Measurements from ENCODE around the gene TIMM10B.

TIMM10B gene

GRCh38 chr11:6473451-6474412 lies 7.6 kb upstream of the TIMM10B start, which contains the start of gene TRIM3:
TRIM3 (minus strand) TSS chr11:6473941; CDS start chr11:6465695, 8,246 bp downstream.
- peak; percentile 23 for DNase-seq

- no peak for DNase-seq
These were observed 6.9 kb upstream of the TIMM10B start for GRCh38 chr11:6474413-6474792.

- DNase-seq = no peak
These were observed 6.3 kb upstream of the TIMM10B start for GRCh38 chr11:6474806-6475500.

- DNase-seq = peak; percentile 10
These were observed 5.4 kb upstream of the TIMM10B start for GRCh38 chr11:6475936-6476335.

GRCh38 chr11:6476571-6476970 lies 4.7 kb upstream of the TIMM10B start:
- DNase-seq = no peak

- no peak for DNase-seq
These were observed 894 bp upstream of the TIMM10B start for GRCh38 chr11:6480299-6480914.

GRCh38 chr11:6481924-6482275 lies 599 bp downstream of the TIMM10B start:
- DNase-seq = no peak

- no peak for DNase-seq
These were observed 1.1 kb downstream of the TIMM10B start for GRCh38 chr11:6482441-6482840.

GRCh38 chr11:6483015-6483414 lies 1.7 kb downstream of the TIMM10B start:
- DNase-seq = no peak

- DNase-seq = no peak
These were observed 4.4 kb downstream of the TIMM10B start for GRCh38 chr11:6485661-6486060.

GRCh38 chr11:6486256-6486655 lies 5.0 kb downstream of the TIMM10B start:
- no peak for DNase-seq

GRCh38 chr11:6486938-6487337 lies 5.6 kb downstream of the TIMM10B start:
- DNase-seq = no peak

GRCh38 chr11:6488342-6488741 lies 7.0 kb downstream of the TIMM10B start:
- DNase-seq = no peak

- DNase-seq = no peak
These were observed 7.5 kb downstream of the TIMM10B start for GRCh38 chr11:6488821-6489220.

GRCh38 chr11:6489306-6489705 lies 8.0 kb downstream of the TIMM10B start:
- DNase-seq = no peak

- no peak for DNase-seq
These were observed 16.0 kb downstream of the TIMM10B start, which contains the start of gene DNHD1 for GRCh38 chr11:6497069-6497839. DNHD1 (plus strand) TSS chr11:6497280; CDS start chr11:6498216, 936 bp downstream.

- DNase-seq = no peak
These were observed 16.8 kb downstream of the TIMM10B start for GRCh38 chr11:6498121-6498520.

GRCh38 chr11:6498544-6498943 lies 17.2 kb downstream of the TIMM10B start:
- DNase-seq = no peak

GRCh38 chr11:6502382-6502781 lies 21.1 kb downstream of the TIMM10B start:
- no peak for DNase-seq

GRCh38 chr11:6504166-6504565 lies 22.9 kb downstream of the TIMM10B start:
- no peak for DNase-seq

- DNase-seq = no peak
These were observed 24.4 kb downstream of the TIMM10B start for GRCh38 chr11:6505577-6506240.

- DNase-seq = no peak
These were observed 35.6 kb downstream of the TIMM10B start for GRCh38 chr11:6516865-6517264.
